CD4-positive, alpha-beta T cell (primary cell): Measurements from ENCODE around the gene NAPG. TPM values are rescaled to one million over a fixed set of nuclear protein-coding genes. Genes with fewer than 3 reads are reported as not detected.
A peak's percentile ranks its signal among the peaks of the same experiment; 100 is the strongest.

Source experiments
- ATAC-seq: fragments of 200-7000 bp; cut with Tn5 transposase; one replicate; pipeline ENCODE4 v1.10.0; 2022; ENCODE audit warnings: mild to moderate bottlenecking; ENCODE audit not compliant: poor library complexity
- CTCF ChIA-PET: fragments of 350-600 bp; sonication (Branson Sonifier 250); formaldehyde crosslinking; loops from one replicate; lab custom pipeline; 2021; ENCODE audit warnings: antibody characterized with exemption, inconsistent platforms; lab: Charles Lee
- POLR2A ChIA-PET: fragments of 350-600 bp; sonication (Branson Sonifier 250); formaldehyde crosslinking; loops from one replicate; lab custom pipeline; 2021; ENCODE audit warnings: antibody characterized with exemption, inconsistent platforms; lab: Charles Lee
- DNase-seq, 14 experiments: peaks; one replicate each; pipeline ENCODE4 v3.0.0-alpha.2; 2013 to 2020; ENCODE audit warnings: mixed read lengths in 2 of 14
- H3K27ac ChIP-seq, 2 donors: one replicate each; pipeline versions ENCODE4 v1.5.1 to v1.7.0; 2013; ENCODE audit warnings: low read length in 2 of 2, low read depth in 1 of 2, mild to moderate bottlenecking in 1 of 2
- H3K27me3 ChIP-seq, 2 experiments: 1 replicate in 1 of 2; 2 replicates in 1 of 2; pipeline versions ENCODE4 v1.6.1 to v1.7.0; 2013; ENCODE audit warnings: low read length in 2 of 2, control low read depth in 1 of 2, mild to moderate bottlenecking in 1 of 2, moderate library complexity in 1 of 2; ENCODE audit not compliant: insufficient read depth in 2 of 2, control insufficient read depth in 1 of 2
- H3K36me3 ChIP-seq: one replicate; pipeline ENCODE4 v1.6.1; 2013; ENCODE audit warnings: low read length, control low read depth; ENCODE audit not compliant: insufficient read depth
- H3K4me1 ChIP-seq: one replicate; pipeline ENCODE4 v1.6.1; 2013; ENCODE audit warnings: low read length, control low read depth; ENCODE audit not compliant: insufficient read depth
- H3K4me3 ChIP-seq: one replicate; pipeline ENCODE4 v1.5.1; 2013; ENCODE audit warnings: mild to moderate bottlenecking, low read length, moderate library complexity
- H3K9me3 ChIP-seq, 2 experiments: 1 replicate in 1 of 2; 2 replicates in 1 of 2; pipeline versions ENCODE4 v1.6.1 to v1.7.0; 2013; ENCODE audit warnings: low read length in 2 of 2, mild to moderate bottlenecking in 2 of 2, control low read depth in 1 of 2, moderate library complexity in 1 of 2; ENCODE audit not compliant: control insufficient read depth in 1 of 2, insufficient read depth in 1 of 2
- H3K27ac Mint-ChIP-seq: one replicate; pipeline ENCODE4 v1.8.0; 2020; ENCODE audit warnings: mixed read lengths
- H3K27me3 Mint-ChIP-seq: one replicate; pipeline ENCODE4 v1.8.0; 2021; ENCODE audit warnings: mixed read lengths
- H3K36me3 Mint-ChIP-seq: one replicate; pipeline ENCODE4 v1.8.0; 2021; ENCODE audit warnings: low read depth, mixed read lengths
- H3K4me1 Mint-ChIP-seq: one replicate; pipeline ENCODE4 v1.8.0; 2021; ENCODE audit warnings: low read depth, mixed read lengths
- H3K4me3 Mint-ChIP-seq: one replicate; pipeline ENCODE4 v1.8.0; 2020; ENCODE audit warnings: mild to moderate bottlenecking, mixed read lengths
- H3K9me3 Mint-ChIP-seq: one replicate; pipeline ENCODE4 v1.8.0; 2020; ENCODE audit warnings: mixed read lengths
- intact Hi-C, 2 experiments: fragments of 100-400 bp; cut with DNase I in 1 of 2; cut with micrococcal nuclease in 1 of 2; formaldehyde crosslinking; loops; one replicate each; pipeline versions ENCODE4 v1.15.1 to v1.9.0; 2023 to 2025; cut with DNase I, micrococcal nuclease
- total RNA-seq, 174 experiments: library from RNA in 2 of 174; stranded (reverse) in 2 of 174; gene quantifications; one replicate each; pipeline ENCODE4 v1.2.3 and lab custom pipeline; 2021 to 2026
- TF ChIP-seq, protein P1 (sequence below): fragments of 200-600 bp; IDR thresholded peaks from one replicate; pipeline ENCODE4 v1.8.0; 2022; ENCODE audit warnings: antibody characterized with exemption, mild to moderate bottlenecking

NAPG gene
- total RNA-seq, 2 experiments from 2014 or later = 25.9 to 27.3 TPM

DNA sequence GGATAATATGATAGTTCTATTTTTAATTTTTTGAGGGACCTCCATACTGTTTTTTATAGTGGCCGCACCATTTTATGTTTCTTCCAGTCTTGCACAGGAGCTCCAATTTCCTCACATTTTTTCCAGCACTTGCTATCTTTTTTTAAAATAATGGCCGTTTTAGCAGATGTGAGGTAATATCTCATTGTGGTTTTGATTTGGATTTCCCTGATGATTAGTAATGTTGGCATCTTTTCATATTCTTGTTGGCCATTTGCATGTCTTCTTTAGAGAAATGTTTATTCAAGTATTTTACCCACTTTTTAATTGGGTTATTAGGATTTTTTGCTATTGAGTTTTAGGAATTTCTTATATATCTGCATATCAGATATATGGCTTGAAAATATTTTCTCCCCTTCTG lies 29.9 kb upstream of the NAPG start:
- H3K4me1 Mint-ChIP-seq = peaks cover 7% of the 10 kb centered on the region
- H3K36me3 ChIP-seq = no peaks in the 10 kb centered on the region
- ATAC-seq (no peak), DNase-seq (no peak)
- CTCF ChIA-PET = no interaction called here
- no peaks in the 10 kb centered on the region for H3K27me3 Mint-ChIP-seq
- no peaks in the 10 kb centered on the region for H3K27me3 ChIP-seq
- no peaks in the 10 kb centered on the region for H3K9me3 ChIP-seq
- TF ChIP-seq, protein P1, sequence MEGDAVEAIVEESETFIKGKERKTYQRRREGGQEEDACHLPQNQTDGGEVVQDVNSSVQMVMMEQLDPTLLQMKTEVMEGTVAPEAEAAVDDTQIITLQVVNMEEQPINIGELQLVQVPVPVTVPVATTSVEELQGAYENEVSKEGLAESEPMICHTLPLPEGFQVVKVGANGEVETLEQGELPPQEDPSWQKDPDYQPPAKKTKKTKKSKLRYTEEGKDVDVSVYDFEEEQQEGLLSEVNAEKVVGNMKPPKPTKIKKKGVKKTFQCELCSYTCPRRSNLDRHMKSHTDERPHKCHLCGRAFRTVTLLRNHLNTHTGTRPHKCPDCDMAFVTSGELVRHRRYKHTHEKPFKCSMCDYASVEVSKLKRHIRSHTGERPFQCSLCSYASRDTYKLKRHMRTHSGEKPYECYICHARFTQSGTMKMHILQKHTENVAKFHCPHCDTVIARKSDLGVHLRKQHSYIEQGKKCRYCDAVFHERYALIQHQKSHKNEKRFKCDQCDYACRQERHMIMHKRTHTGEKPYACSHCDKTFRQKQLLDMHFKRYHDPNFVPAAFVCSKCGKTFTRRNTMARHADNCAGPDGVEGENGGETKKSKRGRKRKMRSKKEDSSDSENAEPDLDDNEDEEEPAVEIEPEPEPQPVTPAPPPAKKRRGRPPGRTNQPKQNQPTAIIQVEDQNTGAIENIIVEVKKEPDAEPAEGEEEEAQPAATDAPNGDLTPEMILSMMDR = no peak
- no peaks in the 10 kb centered on the region for H3K36me3 Mint-ChIP-seq
- H3K27ac ChIP-seq = no peak overlapping the region
- no peak overlapping the region for H3K4me3 Mint-ChIP-seq
- POLR2A ChIA-PET = no interaction called here
- H3K9me3 Mint-ChIP-seq = no peaks in the 10 kb centered on the region
- H3K4me3 ChIP-seq = no peak overlapping the region
- H3K4me1 ChIP-seq = no peaks in the 10 kb centered on the region
- intact Hi-C loops = no loop called here
- no peak overlapping the region for H3K27ac Mint-ChIP-seq

DNA sequence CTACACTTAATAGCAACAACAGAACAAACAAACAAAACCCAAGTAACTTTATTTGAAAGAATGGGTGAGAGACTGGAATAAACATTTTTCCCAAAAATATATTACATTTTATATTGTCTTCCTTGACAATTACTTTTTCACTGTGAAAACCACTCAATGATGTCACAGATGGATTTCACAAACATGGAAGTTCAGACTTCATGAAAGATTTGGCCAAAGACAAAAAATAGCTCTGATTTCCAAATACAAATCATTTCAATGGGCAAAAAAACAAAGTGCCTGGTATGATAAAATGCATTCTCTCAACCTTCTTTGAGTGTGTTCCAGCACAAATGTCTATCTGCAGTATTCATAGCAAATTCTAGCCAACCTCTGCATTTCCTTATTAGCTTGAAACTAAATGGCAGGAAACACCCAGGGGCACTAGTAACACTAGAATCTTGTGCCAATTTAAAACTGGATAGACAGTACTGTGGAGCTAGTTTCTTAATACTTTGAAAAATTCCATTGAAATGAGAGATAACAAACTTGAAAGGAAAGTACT lies 28.5 kb upstream of the NAPG start:
- intact Hi-C loops = no loop called here
- ATAC-seq (no peak), DNase-seq (no peak)
- ChIA-PET POLR2A (interaction anchor here (0.8 kb wide), 1 partner anchor 1955 kb away, joined by 4 read pairs; no protein-coding TSS in a partner anchor), CTCF (no interaction called here)
- Mint-ChIP-seq H3K36me3 (no peaks in the 10 kb centered on the region), H3K4me3 (no peak overlapping the region), H3K27ac (no peak overlapping the region), H3K27me3 (no peaks in the 10 kb centered on the region), H3K4me1 (peaks cover 6% of the 10 kb centered on the region), H3K9me3 (no peaks in the 10 kb centered on the region)
- Histone ChIP-seq H3K27ac (no peak overlapping the region), H3K27me3 (no peaks in the 10 kb centered on the region), H3K36me3 (no peaks in the 10 kb centered on the region), H3K4me3 (no peak overlapping the region), H3K4me1 (no peaks in the 10 kb centered on the region), H3K9me3 (no peaks in the 10 kb centered on the region)
- TF ChIP-seq, protein P1 = no peak

DNA sequence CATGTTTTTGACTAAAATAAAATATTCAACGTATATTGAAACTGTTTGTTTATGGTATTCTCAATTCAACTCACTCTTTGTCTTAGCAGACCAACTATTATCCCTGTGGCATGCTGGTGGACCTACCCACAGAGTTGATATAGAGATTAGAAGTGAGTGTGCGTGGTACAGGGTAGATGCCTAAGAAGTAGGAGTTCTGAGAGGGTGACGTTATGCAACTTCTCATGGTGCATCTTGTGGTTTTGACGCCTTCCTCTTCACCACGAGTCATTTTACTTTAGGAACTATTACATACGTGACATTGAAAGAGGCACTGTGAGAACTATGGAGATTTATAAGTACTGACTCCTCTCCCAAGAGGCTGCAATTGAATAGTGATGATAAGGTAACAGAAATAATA lies 26.6 kb upstream of the NAPG start:
- DNase-seq = peak in 3 of 14 experiments; percentile 14 to 48 (median 33)
- intact Hi-C loops = no loop called here
- peaks cover 6% of the 10 kb centered on the region for H3K4me1 Mint-ChIP-seq
- no peak overlapping the region for H3K4me3 Mint-ChIP-seq
- CTCF ChIA-PET = no interaction called here
- Histone ChIP-seq H3K9me3 (no peaks in the 10 kb centered on the region), H3K27me3 (no peaks in the 10 kb centered on the region), H3K36me3 (no peaks in the 10 kb centered on the region), H3K4me3 (no peak overlapping the region), H3K4me1 (no peaks in the 10 kb centered on the region), H3K27ac (no peak overlapping the region)
- H3K27ac Mint-ChIP-seq = no peak overlapping the region
- POLR2A ChIA-PET = no interaction called here
- ATAC-seq = peak; percentile 34
- H3K9me3 Mint-ChIP-seq = no peaks in the 10 kb centered on the region
- TF ChIP-seq, protein P1 = no peak
- peaks cover 6% of the 10 kb centered on the region for H3K27me3 Mint-ChIP-seq
- H3K36me3 Mint-ChIP-seq = no peaks in the 10 kb centered on the region
